ENCODE results near the gene LRP2BP.

The LRP2BP gene

DNA sequence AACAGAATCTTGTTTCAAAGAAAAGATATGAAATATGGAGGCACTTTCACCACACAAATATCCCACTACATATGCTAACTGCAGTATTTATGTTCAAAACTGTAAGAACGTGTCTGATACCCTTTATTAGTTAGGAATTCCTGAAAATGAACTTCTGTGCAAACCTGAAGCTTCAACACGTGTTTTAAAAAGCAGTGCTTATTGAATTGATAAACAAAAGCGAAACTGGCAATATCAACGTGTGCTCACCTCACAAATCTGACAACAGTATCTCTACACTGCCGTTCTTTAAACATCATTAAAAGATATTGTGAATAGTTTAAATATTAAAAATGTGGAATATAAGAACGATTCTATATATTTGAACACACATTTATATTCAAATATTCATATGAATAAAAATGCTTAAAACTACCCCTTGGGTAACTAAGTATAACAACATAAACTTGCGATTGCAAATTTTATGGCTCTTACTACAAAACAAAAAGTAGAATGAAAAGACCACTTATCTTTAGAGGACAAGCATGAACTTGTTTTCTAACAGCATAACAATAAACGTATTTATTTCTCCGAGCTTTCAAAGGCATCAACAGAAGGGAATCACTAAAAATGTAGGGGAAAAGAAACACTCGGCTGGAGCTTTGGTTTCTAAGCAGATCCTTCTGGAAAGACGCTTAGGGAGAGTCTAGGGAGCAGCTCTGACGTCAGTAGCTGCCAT, at the start of gene LRP2BP:
LRP2BP (minus strand) TSS at position 687 of the 718 bp plus-strand sequence. CDS start 17,738 bp downstream, outside the sequence.
- Histone ChIP-seq H3K4me1 (ENCODE audit: control insufficient read depth, insufficient read depth, low read length) (peaks cover 19% of the 10 kb centered on the region), H3K9ac (ENCODE audit: low read length) (peak within 1 kb of the TSS; percentile 92), H3K36me3 (ENCODE audit: control insufficient read depth, insufficient read depth, low read length, severe bottlenecking) (peaks cover 16% of the 10 kb centered on the region), H3K4me3 (ENCODE audit: low read length) (peak within 1 kb of the TSS; percentile 93), H3K27me3 (replicated peaks; ENCODE audit: control insufficient read depth, insufficient read depth, low read length) (no peaks in the 10 kb centered on the region), H3K9me3 (ENCODE audit: control insufficient read depth, low read length) (no peaks in the 10 kb centered on the region)
- DNase-seq (ENCODE audit: low read depth) = no peak

- no peak for DNase-seq (ENCODE audit: low read depth)
Measured at GRCh38 chr4:185445209-185445608, 49.5 kb upstream of the LRP2BP start.

DNA sequence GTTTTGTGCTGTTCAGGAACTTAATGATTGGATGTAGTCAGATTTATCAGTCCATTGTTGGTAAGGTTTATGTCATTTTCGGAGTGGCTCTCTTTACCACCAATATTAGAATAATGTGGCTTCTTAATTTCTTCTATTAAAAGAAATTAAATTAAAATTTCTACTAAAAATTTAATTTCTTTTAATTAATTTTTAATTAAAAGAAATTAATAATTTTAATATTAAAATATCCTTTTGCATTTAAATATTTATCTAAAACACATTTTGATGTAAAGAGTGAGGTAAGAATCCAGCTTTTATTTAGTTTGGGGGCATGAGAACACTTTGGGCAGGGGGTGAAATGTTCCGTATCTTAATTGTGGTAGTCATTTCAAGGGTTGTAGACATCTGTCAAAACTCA, 45.8 kb upstream of the LRP2BP start:
- H3K36me3 ChIP-seq (ENCODE audit: control insufficient read depth, insufficient read depth, low read length, severe bottlenecking) = no peaks in the 10 kb centered on the region
- H3K9me3 ChIP-seq (ENCODE audit: control insufficient read depth, low read length) = no peaks in the 10 kb centered on the region
- DNase-seq (ENCODE audit: low read depth) = no peak
- no peak overlapping the region for H3K4me3 ChIP-seq (ENCODE audit: low read length)
- H3K9ac ChIP-seq (ENCODE audit: low read length) = no peak overlapping the region
- no peaks in the 10 kb centered on the region for H3K4me1 ChIP-seq (ENCODE audit: control insufficient read depth, insufficient read depth, low read length)
- no peaks in the 10 kb centered on the region for H3K27me3 ChIP-seq (replicated peaks; ENCODE audit: control insufficient read depth, insufficient read depth, low read length)

More at GRCh38 chr4:185445209-185445608, 49.5 kb upstream of the LRP2BP start:
- no peaks in the 10 kb centered on the region for H3K9me3 ChIP-seq (ENCODE audit: control insufficient read depth, low read length)
- H3K4me3 ChIP-seq (ENCODE audit: low read length) = no peak overlapping the region
- H3K36me3 ChIP-seq (ENCODE audit: control insufficient read depth, insufficient read depth, low read length, severe bottlenecking) = no peaks in the 10 kb centered on the region
- H3K9ac ChIP-seq (ENCODE audit: low read length) = no peak overlapping the region
- H3K4me1 ChIP-seq (ENCODE audit: control insufficient read depth, insufficient read depth, low read length) = no peaks in the 10 kb centered on the region
- H3K27me3 ChIP-seq (replicated peaks; ENCODE audit: control insufficient read depth, insufficient read depth, low read length) = no peaks in the 10 kb centered on the region

DNA sequence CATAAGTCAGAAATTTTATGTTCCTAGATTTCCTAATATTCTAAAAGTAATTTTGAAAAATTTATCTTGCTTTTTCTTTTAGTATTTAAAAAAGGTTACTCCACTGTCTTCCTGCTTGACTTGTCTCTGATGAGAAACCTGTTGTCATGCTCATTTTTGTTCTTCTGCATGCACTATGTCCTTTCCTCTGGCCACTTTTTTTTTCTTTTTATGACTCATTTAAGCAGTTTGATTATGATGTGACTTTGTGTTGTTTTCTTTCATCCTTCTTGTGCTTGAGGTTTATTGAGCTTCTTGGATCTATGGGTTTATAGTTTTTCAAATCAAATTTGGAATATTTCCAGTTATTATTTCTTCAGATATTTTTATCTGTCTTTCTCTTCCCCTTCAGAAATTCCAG, 42.1 kb upstream of the LRP2BP start:
- no peaks in the 10 kb centered on the region for H3K9me3 ChIP-seq (ENCODE audit: control insufficient read depth, low read length)
- H3K4me3 ChIP-seq (ENCODE audit: low read length) = no peak overlapping the region
- no peaks in the 10 kb centered on the region for H3K36me3 ChIP-seq (ENCODE audit: control insufficient read depth, insufficient read depth, low read length, severe bottlenecking)
- no peak for DNase-seq (ENCODE audit: low read depth)
- H3K27me3 ChIP-seq (replicated peaks; ENCODE audit: control insufficient read depth, insufficient read depth, low read length) = no peaks in the 10 kb centered on the region
- H3K4me1 ChIP-seq (ENCODE audit: control insufficient read depth, insufficient read depth, low read length) = no peaks in the 10 kb centered on the region
- no peak overlapping the region for H3K9ac ChIP-seq (ENCODE audit: low read length)

DNA sequence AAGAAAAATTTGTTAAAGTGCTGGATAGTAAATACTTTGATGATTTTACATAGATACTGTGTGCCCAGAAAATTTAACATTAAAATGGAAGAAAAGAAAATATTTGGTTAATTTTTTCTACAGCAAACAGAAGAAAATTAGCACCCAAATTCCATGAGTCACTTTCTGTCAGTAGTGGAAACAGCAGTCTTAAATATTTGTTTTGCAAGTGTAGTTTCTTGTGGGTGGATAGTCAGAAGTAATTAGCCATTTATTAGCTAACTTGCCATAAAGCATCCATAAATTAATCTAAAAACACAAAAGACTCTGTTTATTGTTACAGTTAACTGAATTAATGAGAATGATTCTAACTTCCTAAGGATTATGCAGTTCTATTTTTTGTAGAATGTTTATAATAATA, 39.7 kb upstream of the LRP2BP start:
- H3K4me3 ChIP-seq (ENCODE audit: low read length) = no peak overlapping the region
- no peak for DNase-seq (ENCODE audit: low read depth)
- no peaks in the 10 kb centered on the region for H3K27me3 ChIP-seq (replicated peaks; ENCODE audit: control insufficient read depth, insufficient read depth, low read length)
- H3K36me3 ChIP-seq (ENCODE audit: control insufficient read depth, insufficient read depth, low read length, severe bottlenecking) = no peaks in the 10 kb centered on the region
- no peaks in the 10 kb centered on the region for H3K4me1 ChIP-seq (ENCODE audit: control insufficient read depth, insufficient read depth, low read length)
- H3K9me3 ChIP-seq (ENCODE audit: control insufficient read depth, low read length) = no peaks in the 10 kb centered on the region
- no peak overlapping the region for H3K9ac ChIP-seq (ENCODE audit: low read length)

GRCh38 chr4:185429660-185430059, 33.9 kb upstream of the LRP2BP start:
- H3K9me3 ChIP-seq (ENCODE audit: control insufficient read depth, low read length) = no peaks in the 10 kb centered on the region
- H3K4me3 ChIP-seq (ENCODE audit: low read length) = no peak overlapping the region
- no peak for DNase-seq (ENCODE audit: low read depth)
- H3K9ac ChIP-seq (ENCODE audit: low read length) = no peak overlapping the region
- H3K4me1 ChIP-seq (ENCODE audit: control insufficient read depth, insufficient read depth, low read length) = peaks cover 9% of the 10 kb centered on the region
- H3K27me3 ChIP-seq (replicated peaks; ENCODE audit: control insufficient read depth, insufficient read depth, low read length) = no peaks in the 10 kb centered on the region
- no peaks in the 10 kb centered on the region for H3K36me3 ChIP-seq (ENCODE audit: control insufficient read depth, insufficient read depth, low read length, severe bottlenecking)

GRCh38 chr4:185426960-185427688, 31.4 kb upstream of the LRP2BP start:
- no peaks in the 10 kb centered on the region for H3K36me3 ChIP-seq (ENCODE audit: control insufficient read depth, insufficient read depth, low read length, severe bottlenecking)
- H3K4me1 ChIP-seq (ENCODE audit: control insufficient read depth, insufficient read depth, low read length) = peaks cover 18% of the 10 kb centered on the region
- H3K9ac ChIP-seq (ENCODE audit: low read length) = no peak overlapping the region
- DNase-seq (ENCODE audit: low read depth) = no peak
- no peaks in the 10 kb centered on the region for H3K9me3 ChIP-seq (ENCODE audit: control insufficient read depth, low read length)
- H3K4me3 ChIP-seq (ENCODE audit: low read length) = no peak overlapping the region
- no peaks in the 10 kb centered on the region for H3K27me3 ChIP-seq (replicated peaks; ENCODE audit: control insufficient read depth, insufficient read depth, low read length)

GRCh38 chr4:185425647-185426352, 30.1 kb upstream of the LRP2BP start, which contains the start of gene UFSP2:
Gene UFSP2, minus strand, starts transcription at chr4:185425964. Its CDS starts 96 bp downstream, at chr4:185425868.
- no peaks in the 10 kb centered on the region for H3K9me3 ChIP-seq (ENCODE audit: control insufficient read depth, low read length)
- H3K27me3 ChIP-seq (replicated peaks; ENCODE audit: control insufficient read depth, insufficient read depth, low read length) = no peaks in the 10 kb centered on the region
- peak within 1 kb of the TSS; percentile 96 for H3K4me3 ChIP-seq (ENCODE audit: low read length)
- peak within 1 kb of the TSS; percentile 98 for H3K9ac ChIP-seq (ENCODE audit: low read length)
- DNase-seq (ENCODE audit: low read depth) = peak; percentile 94
- no peaks in the 10 kb centered on the region for H3K36me3 ChIP-seq (ENCODE audit: control insufficient read depth, insufficient read depth, low read length, severe bottlenecking)
- H3K4me1 ChIP-seq (ENCODE audit: control insufficient read depth, insufficient read depth, low read length) = peaks cover 28% of the 10 kb centered on the region

DNA sequence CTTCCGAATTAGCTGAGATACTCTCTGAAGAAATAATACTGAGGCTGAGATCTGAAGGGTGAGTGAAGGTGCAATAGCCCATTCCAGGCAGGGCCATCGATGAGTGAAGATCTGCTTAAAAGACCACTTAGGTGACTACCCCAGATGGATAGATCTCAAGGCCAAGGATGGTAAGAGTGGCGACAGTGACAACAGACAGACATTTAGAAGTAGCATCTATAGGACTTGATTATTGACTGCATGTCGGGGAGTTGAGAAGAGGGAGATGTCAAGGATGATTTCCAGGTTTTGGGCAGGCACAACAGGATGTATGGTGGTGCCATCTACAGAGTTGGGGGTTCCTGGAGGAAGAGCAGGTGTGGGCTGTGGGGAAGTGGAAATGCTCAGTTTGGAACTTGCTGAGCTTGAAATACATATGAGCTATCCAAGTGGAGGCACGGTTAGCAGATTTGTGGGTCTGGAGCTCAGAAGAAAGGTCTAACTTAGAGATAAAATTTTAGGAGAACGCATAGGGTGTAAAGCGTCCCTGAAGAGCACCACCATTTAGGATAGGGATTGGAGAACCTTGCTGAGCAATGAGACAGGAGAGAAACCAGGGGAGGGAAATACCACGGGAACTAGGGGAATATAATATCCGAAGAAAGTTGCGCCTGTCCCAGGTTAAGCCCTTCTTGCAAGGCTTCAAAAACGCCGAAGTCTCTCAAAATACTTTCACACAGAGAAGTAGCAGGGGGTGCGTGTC, 29.4 kb upstream of the LRP2BP start:
- peak; percentile 21 for DNase-seq (ENCODE audit: low read depth)

DNA sequence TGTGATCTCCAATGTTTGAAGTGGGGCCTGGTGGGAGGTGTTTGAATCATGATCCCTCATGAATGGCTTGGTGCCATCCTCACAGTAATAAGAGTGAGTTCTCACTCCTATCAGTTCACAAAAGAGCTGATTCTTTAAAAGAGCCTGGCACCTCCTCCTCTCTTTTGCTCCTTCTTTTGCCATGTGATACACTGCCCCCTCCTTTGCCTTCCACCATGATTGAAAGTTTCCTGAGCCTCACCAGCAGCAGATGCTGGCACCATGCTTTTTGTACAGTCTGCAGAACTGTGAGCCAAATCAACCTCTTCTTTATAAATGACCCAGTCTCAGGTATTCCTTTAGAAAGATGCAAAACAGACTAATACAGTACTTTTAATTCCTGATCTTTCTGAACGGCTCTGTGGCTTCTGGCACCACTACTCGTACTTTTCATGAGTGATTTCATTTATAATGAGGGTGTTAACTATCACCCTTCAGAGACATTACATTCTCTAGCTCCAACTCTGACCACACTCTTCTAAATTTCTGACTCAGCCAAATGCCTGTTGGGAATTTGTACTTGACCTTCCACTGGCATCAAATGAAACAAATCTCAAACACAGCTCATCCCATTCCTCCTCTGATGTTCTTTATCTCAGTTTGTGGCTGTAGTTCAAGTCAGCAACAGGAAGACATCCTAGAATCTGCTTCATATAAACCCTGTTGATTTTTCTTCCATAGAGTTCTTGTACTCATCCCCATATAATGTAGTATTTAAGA, 25.8 kb upstream of the LRP2BP start:
- Histone ChIP-seq H3K27me3 (replicated peaks; ENCODE audit: control insufficient read depth, insufficient read depth, low read length) (no peaks in the 10 kb centered on the region), H3K36me3 (ENCODE audit: control insufficient read depth, insufficient read depth, low read length, severe bottlenecking) (peaks cover 16% of the 10 kb centered on the region), H3K9ac (ENCODE audit: low read length) (no peak overlapping the region), H3K4me1 (ENCODE audit: control insufficient read depth, insufficient read depth, low read length) (peaks cover 29% of the 10 kb centered on the region), H3K4me3 (ENCODE audit: low read length) (no peak overlapping the region), H3K9me3 (ENCODE audit: control insufficient read depth, low read length) (no peaks in the 10 kb centered on the region)
- DNase-seq (ENCODE audit: low read depth) = peak; percentile 18

More for the DNA sequence above, 29.4 kb upstream of the LRP2BP start:
- no peaks in the 10 kb centered on the region for H3K9me3 ChIP-seq (ENCODE audit: control insufficient read depth, low read length)
- no peaks in the 10 kb centered on the region for H3K36me3 ChIP-seq (ENCODE audit: control insufficient read depth, insufficient read depth, low read length, severe bottlenecking)
- no peaks in the 10 kb centered on the region for H3K27me3 ChIP-seq (replicated peaks; ENCODE audit: control insufficient read depth, insufficient read depth, low read length)
- H3K4me3 ChIP-seq (ENCODE audit: low read length) = peak overlapping the region; percentile 96
- H3K9ac ChIP-seq (ENCODE audit: low read length) = peak overlapping the region; percentile 98
- peaks cover 28% of the 10 kb centered on the region for H3K4me1 ChIP-seq (ENCODE audit: control insufficient read depth, insufficient read depth, low read length)

Measured in adipocyte (in vitro differentiated cells).